ENCODE measurements around the gene DIPK1A.

DNA sequence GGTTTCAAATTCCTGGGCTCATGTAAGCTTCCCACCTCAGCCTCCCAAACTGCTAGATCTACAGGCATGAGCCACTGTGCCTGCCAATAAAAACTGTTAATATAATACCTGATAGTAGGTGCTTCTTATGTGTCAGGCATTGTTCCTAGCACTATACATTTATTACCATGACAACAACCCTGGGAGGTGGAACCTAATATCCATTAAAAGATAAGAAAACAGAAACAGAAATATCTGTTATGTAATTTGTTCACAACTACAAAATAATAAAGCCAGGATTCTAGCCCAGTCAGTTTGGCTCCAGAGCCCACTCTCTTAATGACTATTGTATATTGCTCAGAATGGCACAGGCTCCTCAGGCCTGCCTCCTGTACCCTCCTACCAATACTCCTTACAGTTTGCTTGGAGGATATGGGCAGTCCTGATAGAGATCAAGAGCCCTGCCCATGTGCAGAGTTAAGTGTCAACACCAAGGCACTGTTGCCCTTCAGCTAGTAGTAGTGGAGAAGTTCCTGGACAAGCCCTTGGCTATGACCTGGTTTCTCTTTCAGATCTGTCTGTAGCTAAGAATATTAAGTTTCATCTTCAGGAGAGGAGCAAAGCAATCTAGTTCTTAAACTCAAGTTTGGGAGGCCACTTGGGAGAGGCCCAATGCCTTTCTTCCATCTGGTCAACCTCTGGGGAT is 107.0 kb downstream of the DIPK1A start:
- TF ChIP-seq, protein P1, sequence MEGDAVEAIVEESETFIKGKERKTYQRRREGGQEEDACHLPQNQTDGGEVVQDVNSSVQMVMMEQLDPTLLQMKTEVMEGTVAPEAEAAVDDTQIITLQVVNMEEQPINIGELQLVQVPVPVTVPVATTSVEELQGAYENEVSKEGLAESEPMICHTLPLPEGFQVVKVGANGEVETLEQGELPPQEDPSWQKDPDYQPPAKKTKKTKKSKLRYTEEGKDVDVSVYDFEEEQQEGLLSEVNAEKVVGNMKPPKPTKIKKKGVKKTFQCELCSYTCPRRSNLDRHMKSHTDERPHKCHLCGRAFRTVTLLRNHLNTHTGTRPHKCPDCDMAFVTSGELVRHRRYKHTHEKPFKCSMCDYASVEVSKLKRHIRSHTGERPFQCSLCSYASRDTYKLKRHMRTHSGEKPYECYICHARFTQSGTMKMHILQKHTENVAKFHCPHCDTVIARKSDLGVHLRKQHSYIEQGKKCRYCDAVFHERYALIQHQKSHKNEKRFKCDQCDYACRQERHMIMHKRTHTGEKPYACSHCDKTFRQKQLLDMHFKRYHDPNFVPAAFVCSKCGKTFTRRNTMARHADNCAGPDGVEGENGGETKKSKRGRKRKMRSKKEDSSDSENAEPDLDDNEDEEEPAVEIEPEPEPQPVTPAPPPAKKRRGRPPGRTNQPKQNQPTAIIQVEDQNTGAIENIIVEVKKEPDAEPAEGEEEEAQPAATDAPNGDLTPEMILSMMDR (IDR thresholded peaks at IDR 0.05), result no peak
- TF ChIP-seq POLR2A (IDR thresholded peaks at IDR 0.05), result no peak
- TF ChIP-seq POLR2AphosphoS5 (IDR thresholded peaks at IDR 0.05), result no peak

Measured in breast epithelium (tissue), 3 donors.